HPDE6-E6E7 (cell line): ENCODE data around the gene SULT1B1.

ENCODE experiments used
- DNase-seq: peaks from one replicate; pipeline ENCODE4 v3.0.0; 2011; ENCODE audit warnings: missing footprints; ENCODE audit errors: extremely low spot score

SULT1B1 gene

DNA sequence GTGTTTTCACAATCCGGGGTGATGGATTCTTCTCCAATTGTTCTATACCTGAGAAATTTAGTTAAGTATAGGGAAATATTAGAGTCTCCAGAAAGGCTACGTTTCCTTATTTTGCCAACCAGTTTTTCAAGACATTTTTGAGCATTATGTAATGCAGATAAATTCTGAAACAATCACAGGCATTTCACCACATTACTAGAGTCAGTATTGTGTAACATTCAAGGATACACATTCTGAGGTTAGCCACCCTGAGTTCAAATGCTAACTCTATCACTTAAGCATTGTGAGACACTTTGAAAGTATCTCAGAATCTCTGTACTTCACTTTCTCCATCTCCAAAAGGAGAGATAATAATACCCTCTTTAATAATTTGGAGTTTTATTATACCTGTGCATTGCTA is 10.6 kb downstream of the SULT1B1 start:
- DNase-seq: peak; percentile 11

DNA sequence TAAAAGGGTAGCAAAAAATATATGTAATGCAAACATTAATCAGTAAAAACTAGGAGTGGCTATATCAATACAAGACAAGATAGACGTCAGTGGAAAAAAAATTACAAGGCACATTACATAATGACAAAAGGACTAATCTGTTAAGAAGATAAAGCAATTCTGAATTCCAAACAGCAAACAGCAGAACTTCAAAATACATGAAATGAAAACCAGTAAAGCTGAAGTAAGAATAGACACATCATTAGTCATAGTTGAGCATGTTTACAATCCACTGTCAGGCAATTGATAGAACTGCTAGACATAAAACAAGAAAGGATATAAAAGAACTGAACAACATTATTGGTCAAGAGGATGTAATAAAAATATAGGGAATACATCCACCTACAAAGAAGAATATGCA is 12.2 kb downstream of the SULT1B1 start:
- DNase-seq: peak; percentile 11

DNA sequence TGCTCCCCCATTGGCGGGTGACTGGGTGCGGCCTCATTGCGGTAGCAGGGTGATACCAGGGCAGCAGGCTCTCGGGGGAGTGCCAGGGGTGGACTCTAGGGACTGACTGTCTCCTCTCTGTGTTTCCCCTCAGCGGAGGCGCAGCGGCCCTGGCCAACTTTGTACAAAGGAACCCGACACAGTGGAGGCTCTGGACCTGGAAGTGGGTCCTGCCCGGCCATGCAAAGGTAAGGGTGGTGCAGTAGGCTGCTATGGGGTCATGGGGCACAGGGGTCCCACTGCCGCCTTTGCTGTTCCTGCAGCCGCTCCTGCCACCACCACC is 16.3 kb downstream of the SULT1B1 start:
- no peak for DNase-seq

DNA sequence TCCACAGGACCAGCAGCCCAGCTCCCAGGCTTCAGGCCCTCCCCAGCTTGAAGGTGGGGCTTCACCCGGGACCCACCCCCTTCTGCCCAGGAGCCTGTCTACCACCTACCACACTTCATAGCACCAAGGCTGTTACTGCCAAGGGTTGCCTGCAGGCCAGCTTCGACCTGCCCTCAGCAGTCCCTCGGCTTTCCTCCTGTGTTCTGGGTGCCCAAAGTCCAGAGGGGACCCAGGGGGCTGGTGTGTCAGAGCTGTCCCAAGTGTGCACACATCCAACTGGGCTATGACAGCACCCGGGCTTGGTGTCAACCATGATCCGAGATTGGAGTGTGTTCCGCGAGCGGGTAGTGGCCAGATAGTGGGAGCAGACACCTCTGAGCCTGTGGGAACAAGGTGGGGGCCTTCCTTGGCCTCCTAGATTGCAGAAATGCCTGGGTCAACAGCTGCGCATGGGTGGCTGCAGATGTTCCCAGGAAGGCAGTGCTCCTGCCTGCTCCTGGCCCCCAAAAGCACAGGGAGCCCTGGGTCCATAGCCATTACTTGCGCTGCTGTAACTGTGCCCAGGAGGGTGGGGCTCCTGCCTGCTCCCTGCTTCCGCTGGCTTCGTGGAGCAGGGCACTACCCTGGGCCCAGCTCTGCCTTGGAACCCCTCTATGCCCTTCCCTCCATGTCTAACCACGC is 16.8 kb downstream of the SULT1B1 start:
- no peak for DNase-seq

DNA sequence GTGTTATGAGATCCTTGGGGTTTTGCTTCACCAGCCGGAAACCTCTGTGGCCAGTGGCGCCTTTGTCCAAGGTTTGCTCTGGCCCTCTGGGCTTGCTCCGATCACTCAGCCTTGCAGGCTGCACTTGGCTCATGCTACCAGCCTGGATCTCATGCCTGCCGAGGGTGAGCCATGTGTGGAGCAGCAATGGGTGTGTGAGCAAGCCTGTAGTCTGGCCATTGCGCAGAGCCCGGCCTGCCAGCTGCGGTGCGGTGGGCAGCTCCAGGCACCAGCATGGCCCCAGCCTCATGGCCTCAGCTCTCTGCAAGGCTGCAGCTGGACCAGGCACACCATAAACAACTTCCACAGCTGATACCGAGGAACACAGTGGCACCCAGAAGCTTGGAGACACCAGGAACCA is 17.8 kb downstream of the SULT1B1 start:
- DNase-seq: no peak

DNA sequence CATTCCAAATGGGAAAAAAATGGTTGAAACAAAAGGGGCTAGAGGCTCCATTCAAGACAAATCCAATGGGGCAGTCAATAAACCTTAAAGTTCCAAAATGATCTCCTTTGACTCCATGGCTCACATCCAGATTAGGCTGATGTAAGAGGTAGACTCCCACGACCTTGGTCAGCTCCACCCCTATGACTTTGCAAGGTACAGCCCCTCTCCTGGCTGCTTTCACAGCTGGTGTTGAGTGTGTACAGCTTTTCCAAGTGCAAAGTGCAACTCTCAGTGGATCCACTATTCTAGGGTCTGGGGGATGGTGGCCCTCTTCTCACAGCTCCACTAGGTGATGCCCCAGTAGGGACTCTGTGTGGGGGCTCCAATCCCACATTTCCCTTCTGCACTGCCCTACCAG is 21.5 kb downstream of the SULT1B1 start:
- DNase-seq: no peak

DNA sequence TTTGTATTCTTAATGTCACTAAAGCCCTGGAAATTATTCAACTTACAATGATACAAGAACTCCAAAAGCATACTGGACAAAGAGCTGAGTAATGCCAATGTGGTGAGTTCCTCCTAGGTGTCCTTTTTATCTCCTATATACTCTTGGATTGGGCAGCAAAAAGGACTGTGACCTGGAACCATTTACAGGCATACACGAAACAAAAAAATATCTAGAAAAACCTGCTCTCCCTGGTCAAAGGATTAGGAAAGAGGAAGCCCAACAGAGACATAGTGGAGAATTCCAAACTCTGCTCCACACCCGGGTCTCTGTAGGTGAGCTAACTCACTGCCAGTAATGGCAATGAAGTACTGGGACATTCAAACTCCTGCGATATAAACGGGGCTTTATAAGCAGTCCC is 25.3 kb downstream of the SULT1B1 start:
- DNase-seq: no peak

DNA sequence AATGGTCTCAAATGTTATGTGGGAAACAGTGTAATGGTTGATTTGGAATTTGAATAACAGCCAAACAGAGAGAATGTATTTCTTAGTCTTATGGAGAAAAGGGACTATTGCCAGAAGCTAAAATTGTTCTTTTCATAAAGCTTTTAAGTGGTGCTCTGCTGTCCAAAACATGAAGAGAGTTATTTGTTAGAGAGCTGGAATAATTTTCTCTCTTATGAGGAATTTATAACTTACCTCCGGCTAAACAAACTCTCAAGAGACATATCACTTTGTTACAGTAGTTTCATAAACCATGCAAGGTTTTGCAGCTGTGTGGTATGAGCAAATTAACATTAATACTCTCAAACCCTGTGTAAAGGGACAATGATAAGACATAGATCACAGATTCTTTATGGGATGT is 28.6 kb downstream of the SULT1B1 start:
- no peak for DNase-seq

DNA sequence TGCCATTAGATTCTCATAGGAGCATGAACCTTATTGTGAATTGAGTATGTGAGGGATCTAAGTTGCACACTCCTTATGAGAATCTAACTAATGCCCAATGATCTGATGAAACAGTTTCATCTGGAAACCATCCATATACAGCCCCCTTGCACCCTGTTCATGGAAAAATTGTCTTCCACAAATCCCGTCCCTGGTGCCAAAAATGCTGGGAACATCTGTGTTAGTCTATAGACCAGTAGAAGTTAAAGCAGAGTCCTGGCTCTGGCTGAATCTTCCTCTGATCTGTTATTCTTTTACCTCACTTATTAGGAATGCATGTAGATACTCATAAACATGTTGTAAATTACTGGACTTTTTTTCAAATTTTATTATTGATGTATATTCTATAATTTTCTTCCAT is 29.2 kb downstream of the SULT1B1 start:
- no peak for DNase-seq

DNA sequence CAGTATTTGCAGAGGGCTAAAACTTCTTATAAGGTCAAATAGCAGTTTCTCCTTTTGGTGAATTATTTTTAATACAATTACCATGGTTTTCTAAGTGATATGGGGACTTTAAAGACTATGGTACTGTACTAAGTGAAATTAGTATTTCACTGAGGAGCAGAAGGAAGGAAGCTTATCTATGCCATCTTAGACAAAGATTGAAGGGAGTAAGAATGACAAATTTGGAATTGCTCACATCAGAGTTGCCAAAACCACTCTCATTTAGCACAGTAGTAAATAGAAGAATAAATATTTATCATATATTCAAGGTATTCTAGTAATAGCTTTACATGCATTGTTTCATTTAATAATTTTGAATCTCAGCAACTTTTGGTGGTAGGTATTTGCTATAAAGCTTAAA is 30.4 kb downstream of the SULT1B1 start:
- DNase-seq: no peak

DNA sequence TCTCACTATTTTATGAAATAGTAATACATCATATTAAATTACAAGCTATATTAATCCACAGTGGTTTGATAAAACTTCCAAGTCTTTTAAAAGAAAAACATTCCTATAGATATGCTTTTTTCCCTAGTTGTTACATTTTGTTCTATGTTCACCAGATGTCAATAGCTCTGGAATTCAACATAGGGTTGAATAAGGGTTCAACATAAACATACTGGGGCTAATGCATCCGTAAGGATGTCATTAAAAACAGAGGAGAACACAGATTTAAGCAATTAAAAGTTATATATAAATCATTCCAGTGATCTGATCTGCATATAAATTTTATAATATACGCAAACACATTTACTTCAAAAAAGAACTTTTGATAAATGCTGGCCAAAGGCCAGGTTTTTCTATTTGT is 32.5 kb downstream of the SULT1B1 start:
- DNase-seq: no peak

DNA sequence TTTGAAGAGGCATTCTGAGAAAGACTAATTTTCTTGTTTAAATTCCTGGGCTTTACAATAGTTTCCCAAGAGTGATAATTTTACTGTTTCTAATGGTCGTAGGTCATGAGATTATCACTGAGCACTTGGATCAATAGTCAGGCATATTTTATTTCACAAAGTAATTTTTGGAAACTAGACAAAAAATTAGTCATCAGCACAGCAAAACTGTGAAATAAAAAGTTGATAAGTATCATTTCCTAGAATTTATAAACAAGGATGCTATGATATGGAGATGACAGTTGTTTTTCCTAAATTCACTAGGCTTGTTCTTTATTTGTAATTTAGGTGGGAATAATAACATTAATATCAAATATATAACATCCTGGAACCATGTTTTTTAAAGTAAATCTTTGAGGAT is 33.0 kb downstream of the SULT1B1 start:
- DNase-seq: no peak

DNA sequence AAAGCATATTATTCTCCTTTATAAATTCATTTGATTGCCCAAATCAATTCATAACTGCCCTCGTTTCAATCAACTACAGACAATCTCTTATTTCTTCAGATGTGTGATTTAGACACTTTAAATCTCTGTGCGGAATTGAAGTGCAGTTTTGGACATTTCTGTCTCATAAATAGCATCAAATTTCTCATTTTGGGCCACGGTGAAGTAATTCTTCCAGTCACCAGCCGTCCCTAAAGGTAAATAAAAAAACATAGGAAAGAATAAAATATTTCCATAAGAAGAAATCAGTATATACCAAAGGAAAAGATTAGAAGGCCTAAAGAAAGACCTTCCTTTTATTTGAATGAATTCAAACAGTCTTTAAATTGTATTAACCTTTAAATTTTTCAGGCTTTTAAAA is 33.4 kb downstream of the SULT1B1 start:
- no peak for DNase-seq

DNA sequence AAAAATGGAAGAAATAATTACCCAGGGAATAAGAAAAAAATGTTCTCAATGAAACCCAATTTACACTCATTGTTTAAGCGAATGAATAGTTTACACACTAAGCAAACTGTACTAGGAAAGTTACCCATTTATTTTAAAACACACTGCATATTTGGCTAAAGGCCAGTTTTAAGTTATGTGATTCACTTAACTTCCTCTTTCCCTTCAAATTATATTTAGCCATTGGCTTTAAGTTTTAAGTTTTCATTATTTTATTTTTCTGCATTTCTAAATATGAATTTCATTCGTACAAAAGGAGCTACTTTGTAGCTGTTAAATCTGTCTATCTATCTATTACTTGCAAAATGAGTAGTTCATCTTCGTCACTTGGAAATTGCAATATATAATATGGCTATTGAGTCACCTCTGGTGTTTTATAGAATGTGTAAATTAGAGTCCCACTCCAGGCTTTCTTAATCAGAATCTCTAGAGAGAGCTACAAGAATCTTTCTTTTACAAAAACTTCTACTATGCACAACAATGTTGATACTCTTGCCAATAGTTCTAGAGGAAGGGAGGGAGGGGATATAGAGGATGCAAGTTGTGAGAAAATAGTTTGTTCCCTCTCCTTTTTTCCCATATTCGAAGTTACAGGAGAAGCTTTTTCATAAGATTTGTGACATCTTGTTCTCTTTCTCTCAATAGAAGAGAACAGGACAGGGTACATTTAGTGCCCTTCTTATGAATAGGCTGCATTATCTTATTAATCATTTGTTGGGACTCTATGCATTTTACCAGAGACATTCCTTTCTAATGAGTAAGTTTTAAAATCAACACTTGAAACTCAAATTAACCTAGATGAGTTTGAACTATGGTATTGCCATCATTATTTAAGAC is 41.8 kb downstream of the SULT1B1 start:
- DNase-seq: no peak

DNA sequence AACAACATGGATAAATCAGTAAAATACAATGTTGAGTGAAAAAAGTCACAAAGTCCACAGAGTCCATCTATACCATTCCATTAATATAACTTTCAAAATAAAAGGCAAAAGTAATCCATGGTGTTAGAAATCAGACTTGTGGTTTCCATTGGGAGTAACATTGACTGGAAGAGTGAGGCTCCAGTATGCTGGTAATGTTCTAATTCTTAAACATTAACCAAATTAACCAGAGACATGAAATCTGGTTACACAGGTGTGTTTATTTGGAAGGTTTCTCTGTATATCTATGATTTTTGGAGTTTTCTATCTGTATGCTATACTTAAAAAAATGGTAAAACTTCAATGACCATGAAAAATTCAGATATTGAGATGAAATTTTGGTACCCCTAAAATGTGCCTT is 42.6 kb downstream of the SULT1B1 start:
- DNase-seq: no peak

DNA sequence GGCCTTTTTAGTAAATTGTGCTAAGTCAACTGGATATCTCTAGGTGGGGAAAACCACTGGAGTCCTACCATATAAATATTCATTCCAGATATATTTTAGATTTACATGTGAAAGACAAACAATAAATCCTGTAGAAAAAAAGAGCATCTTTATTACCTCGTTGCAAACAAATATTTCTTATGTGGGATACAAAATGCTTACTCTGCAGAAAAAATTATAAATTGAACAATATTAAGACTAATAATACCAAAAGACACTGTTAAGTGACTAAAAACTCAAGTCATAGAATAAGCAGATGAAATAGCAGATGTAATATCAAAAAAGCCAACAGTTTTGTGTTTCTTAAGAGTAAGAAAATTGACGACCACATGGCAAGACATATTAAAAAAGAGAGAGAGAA is 43.8 kb downstream of the SULT1B1 start:
- DNase-seq: no peak

DNA sequence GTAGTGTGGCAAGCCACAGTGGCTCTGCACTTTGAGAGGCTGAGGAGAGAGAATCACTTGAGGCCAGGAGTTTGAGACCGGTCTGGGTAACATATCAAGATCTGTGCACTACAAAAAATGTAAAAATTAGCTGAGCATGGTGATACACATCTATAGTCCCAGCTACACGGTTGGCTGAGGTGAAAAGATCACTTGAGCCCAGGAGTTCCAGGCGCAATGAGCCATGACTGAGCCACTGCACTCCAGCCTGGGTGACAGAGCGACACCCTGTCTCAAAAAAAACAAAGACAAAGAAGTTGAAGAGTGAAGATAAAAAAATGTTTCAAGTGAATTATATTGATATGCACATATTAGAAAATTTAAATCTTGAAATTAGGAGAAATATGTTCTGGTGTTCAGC is 46.3 kb downstream of the SULT1B1 start:
- no peak for DNase-seq

DNA sequence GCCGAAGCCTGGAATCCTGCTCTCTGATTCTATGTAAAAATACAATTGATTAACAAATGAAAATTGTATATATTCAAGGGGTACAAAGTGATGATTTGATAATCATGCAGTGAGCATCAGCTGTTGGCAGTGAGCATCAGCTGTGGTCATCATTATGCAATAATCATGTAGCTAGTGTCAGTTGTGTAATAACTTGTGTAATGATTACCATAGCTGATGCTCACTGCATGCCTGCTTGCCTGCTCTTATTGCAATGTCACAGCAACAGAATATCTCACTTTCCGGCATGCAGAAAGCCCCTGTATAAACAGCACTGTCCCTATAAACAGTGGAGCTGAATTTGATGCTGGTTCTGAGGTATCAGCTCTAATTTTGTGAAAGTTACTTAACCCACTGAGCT is 46.8 kb downstream of the SULT1B1 start:
- no peak for DNase-seq

DNA sequence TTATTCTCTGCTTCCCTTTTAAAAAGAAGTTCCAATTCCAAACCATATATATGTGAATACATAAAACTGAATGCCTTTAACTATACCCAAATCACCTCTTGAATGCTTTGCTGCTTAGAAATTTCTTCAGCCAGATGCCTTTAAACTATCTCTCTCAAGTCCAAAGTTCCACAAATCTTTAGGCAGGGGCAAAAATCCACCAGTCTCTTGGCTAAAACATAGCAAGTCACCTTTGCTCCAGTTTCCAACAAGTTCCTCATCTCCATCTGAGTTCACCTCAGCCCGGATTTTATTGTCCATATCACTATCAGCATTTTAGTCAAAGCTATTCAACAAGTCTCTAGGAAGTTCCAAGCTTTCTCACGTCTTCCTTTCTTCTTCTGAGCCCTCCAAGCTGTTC is 49.8 kb downstream of the SULT1B1 start:
- no peak for DNase-seq

DNA sequence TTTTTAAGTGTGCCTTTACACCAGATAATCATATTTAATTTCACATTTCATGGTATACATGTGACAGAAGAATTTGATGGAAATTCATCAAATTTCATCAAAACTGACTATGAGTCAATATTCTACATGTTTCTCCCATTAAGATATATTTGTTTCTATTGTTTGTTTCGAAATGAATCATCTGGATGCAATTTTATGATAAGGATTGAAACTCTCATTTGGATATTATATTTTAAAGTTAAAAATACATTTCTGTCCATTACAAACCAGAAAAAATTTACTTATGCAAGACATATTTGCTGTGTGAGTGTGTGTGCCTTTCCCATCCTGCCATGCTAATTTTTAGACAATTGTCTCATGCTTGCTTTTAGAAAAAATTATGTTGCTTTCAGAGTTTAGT is 52.2 kb downstream of the SULT1B1 start:
- no peak for DNase-seq

DNA sequence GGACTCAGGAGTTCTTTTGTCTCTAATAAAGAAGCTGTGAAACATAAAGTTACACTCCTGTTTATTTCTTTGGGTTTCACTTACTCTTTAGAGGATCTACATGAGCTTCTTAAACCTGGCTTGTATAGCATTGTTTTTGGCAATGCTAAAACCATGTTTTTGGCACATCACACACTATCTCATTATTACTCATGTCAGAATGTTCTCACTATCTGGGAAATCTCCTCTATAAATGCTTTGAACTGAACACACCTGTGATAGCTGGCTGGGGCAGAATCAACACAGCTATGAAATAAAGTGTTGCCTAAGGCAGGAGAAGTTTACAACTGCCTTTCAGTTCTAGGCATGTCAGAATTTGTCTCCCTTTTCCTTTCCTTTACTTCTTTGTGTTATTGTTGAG is 52.6 kb downstream of the SULT1B1 start:
- peak; percentile 49 for DNase-seq

DNA sequence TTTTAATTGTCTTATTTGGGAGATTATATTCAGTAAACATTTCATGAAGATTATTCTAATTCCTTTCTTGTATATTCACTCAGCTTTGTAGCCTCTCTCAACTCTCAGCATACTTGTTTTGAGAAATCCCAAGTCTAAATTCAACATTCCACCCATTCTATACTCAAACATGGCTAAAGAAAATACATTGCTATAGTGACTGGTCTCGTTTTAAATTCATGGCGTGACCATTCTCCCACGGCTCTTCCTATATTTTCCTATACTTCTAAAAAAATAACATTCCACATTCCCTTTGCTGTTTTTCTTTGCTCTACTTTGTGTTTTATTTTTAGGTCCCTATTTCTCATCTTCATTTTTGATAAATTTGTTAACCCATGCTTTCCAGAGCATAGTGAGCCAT is 58.2 kb downstream of the SULT1B1 start:
- DNase-seq: no peak

DNA sequence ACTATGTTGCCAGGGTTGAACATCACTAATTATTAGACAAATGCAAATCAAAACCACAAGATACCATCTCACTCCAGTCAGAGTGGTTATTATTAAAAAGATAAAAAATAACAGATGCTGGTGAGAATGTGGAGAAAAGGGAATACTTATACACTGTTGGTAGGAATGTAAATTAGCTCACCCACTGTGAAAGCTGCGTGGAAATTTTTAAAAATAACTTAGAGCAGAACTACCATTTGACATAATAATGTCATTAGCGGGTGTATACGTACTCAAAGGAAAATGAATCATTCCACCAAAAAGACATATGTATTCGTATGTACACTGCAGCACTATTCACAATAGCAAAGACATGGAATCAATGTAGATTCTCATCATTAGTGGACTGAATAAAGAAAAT is 58.7 kb downstream of the SULT1B1 start:
- no peak for DNase-seq
